GM19397 (cell line): Measurements from ENCODE around the gene TH.

Source experiments
- ATAC-seq: cut with Tn5 transposase; IDR thresholded peaks from one replicate; pipeline ENCODE4 v1.9.1; 2021; ENCODE audit warnings: mild to moderate bottlenecking, moderate library complexity; ENCODE audit not compliant: unreplicated experiment

The TH gene

DNA sequence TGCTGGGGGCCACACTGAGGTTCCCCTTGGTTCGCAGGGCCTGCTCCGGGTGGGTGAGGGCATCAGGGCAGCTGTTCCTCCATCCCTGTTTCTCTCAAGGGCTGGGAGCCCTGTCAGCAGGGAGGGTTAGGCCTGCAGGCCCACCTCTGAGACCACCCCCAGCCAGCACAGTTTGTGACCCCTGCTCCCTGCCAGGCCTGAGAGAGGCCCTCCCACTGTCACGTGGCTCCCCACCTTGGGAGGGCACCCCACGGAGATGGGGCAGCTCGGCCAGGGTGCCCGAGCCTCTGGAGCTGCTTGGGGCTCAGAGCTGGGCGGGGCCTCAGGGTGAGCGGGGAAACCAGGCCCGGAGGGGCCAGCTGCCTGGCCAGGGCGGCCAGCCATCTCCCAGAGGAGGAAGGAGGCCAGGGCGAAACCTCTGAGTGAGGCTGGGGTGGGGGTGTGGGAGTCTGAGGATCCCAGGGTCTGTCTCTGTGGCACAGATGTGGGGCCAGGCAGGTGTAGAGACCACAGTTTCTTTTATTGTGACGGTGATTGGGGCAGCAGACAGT is 8.1 kb downstream of the TH start:
- no peak for ATAC-seq

DNA sequence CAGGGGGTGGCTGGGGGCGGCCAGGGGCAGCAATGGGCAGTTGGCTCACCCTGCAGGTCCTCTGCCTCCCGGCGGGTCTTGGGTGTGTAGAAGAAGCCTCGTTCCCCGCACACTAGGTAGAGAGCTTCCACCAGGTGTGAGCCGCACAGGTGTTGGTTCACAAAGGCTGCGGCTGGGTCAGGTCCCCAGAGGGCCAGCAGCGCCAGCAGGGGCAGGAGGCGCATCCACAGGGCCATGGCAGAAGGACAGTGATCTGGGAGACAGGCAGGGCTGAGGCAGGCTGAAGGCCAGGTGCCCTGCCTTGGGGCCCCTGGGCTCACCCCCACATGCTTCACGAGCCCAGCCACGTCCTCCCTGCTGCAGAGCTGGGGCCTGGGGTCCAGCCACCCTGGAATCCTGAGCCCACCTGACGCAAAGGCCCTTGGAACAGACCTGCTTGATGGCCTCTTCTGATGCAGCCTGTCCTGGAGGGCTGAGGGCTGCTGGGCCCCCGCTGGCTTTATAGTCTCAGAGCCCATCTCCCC is 10.8 kb downstream of the TH start, which contains the start of gene INS:
Gene INS (minus strand): TSS at position 474 of the 524 bp plus-strand sequence. CDS start 238 bp downstream, at position 236.
- no peak for ATAC-seq

DNA sequence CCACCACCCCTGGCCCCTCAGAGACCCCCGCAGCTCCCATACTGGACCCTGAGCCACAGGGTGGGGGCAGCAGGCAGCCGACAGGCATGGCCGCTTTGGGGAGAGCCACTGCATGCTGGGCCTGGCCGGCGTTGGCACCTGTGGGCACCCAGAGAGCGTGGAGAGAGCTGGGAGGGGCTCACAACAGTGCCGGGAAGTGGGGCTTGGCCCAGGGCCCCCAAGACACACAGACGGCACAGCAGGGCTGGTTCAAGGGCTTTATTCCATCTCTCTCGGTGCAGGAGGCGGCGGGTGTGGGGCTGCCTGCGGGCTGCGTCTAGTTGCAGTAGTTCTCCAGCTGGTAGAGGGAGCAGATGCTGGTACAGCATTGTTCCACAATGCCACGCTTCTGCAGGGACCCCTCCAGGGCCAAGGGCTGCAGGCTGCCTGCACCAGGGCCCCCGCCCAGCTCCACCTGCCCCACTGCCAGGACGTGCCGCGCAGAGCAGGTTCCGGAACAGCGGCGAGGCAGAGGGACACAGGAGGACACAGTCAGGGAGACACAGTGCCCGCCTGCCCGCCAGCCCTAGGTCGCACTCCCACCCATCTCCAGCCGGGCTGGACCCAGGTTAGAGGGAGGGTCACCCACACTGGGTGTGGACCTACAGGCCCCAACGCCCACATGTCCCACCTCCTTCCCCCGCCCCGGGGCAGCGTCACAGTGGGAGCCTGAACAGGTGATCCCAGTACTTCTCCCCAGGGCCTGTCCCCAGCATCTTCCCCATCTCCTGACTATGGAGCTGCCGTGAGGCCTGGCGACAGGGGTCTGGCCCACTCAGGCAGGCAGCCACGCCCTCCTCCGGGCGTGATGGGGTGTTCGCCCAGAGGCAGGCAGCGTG is 11.8 kb downstream of the TH start:
- no peak for ATAC-seq

DNA sequence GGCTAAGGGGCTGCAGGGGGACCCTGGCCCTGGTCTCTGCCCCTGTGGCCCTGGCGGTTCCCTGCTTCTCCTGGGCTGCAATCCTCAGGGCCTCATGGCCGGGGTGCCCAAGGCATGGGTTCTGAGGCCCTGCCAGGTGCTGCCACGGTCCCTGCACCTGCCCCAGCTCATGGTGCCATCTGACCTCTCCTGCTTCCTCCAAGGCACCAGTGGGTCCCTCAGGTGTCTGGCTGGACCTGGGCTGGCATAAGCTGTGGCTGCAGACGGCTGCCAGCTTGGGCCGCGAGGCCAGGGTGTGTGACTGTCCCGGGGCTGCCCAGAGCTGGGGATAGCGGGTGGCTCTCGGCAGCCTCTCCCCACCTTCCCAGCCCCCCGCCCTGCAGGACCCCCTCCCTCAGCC is 12.6 kb downstream of the TH start:
- ATAC-seq, result no peak

DNA sequence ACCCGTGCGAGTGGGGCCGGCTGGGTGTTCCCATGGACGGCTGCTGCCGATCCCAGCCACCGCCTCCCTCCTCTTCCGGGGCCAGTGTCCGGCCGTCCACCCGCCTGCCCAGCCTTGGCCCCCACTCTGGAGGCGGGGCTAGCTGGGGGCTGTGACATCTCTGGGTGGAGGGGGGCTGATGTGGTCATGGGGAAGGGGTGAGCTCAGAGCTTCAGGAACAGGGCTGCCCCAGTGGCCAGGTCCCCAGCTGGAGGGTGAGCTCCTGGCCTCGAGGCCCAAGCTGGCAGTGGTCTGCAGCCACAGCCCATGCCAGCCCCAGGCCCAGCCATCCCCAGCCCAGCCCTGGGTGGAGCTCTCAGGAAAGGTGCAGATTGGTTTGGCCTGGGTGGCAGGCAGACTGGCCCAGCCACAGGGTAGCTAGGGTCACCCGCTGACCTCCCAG is 13.3 kb downstream of the TH start:
- ATAC-seq, result no peak

DNA sequence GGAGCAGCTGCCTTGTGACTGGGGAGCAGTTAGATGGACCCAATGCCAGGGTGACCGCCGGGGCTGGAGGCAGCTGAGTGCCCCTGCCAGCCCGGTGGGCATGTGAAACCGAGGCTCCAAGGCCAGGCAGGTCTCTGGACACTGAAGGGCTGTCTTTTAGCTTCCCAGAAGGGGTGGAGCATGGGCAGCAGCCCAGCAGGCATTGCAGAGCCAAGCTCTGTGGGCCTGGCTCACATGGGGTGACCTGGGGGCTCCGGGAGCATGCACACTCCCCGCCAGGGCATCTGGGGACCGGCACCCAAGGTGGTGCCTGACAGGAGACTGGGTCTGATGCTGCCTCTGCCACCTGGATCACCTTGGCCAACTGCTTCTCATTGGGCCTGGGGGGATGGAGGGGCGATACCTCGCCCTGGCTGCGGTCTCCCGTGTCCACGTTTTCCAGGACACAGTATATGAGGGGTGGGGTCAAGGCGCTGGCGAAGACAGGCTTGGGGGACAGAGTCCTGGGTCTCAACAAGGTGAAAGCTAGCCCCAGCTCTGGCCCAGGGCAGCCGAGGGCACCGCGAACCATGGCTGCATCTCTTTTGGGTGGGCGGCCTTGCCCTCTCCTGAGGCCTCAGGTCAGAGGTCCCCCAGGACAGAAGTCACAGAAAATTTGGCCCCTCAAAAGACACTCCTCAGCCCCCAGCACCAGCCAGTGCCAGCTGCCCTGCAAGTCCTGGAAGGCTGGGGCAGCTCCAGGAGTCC is 14.1 kb downstream of the TH start:
- ATAC-seq, result no peak

DNA sequence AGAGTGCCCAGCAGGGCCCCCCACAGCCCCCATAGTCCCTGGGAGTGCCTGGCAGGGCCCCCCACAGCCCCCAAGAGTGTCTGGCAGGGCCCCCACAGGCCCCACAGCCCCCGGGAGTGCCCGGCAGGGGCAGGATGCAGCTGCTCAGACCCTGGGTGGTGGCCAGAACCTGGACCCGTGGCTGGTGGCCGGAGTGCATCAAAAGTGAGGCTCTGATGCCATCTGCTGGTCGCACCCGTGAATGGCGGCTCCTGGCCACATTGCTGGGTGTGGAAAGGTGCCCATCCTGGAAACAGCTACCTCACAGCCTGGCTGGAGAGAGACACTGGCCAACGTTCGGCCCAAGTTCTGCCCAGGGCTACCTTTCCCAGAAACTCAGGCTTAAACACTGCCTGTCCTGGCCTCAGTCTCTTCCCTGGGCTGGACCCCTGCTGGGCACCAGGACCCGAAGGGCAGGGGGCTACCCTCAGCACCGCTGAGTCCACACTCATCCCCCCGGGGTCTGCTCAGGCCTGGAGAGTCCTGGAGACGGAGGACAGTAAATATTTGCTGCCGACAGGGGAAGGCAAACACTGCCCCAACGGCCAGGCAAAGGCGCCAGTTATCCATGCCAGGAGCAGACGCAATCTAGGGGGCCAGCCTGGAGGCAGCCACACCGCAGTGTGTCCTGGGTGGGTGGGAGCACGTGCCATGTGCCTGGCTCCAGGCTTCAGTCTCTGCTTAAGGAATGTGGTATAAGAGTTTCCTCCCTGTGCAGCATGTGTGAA is 15.0 kb downstream of the TH start:
- no peak for ATAC-seq

DNA sequence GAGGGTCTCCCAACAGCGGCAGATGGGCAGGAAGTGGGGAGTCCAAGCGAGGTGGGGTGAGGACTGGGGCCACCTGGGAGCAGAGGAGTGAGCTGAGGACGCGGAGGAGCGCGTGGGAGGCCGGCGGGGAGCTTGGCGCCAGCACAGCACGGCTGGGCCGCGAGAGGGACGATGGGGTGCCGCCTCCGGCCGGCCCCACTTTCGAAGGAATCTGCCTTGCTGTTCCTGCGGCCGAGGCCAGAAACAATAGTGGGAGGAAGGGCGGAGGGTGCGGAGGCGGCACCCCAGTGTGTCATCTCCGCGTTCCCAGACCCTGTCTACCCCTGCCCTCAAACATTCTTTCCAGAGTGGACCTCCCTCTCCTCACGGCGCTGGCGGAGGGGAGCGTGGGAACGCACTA is 16.1 kb downstream of the TH start:
- ATAC-seq, result no peak

DNA sequence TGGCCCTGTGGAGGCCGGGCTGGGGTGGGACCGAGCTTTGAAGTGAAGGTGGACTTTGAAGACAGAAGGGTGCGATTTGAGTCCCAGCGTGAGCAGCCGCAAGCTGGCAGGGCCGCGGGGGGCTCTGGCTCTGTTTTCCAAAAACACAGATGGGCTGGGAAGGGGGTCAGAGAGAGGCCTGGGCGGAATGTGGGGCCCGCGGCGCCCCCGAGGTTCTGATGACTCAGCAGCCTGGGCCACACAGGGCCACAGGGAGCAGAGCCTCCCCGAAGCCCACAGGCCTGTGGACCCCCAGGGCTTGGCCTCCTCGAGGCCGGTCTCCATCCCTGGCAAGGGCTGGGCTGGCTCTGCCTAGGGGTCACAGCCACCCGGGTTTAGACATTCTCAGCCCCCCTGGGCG is 16.7 kb downstream of the TH start:
- ATAC-seq, result no peak

DNA sequence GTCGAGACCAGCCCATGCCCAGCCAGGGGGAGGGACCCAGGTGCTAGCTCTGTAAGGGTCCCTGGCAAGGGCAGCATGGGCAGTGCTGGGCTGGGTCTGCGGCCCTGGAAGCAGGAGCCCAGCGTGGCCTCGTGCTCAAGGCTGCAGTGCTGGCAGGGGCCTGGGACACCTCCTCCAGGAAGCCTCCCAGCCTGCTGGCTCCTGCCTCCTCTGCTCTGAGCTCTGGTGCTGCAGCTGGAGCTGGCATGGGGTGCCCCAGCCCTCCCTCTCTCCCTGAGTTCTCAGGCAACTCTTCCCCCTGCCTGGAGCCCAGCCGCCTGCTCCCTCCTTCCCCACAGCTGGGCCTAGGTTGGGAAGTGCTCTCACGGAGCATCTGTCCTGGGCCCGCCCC is 17.4 kb downstream of the TH start:
- ATAC-seq, result no peak

DNA sequence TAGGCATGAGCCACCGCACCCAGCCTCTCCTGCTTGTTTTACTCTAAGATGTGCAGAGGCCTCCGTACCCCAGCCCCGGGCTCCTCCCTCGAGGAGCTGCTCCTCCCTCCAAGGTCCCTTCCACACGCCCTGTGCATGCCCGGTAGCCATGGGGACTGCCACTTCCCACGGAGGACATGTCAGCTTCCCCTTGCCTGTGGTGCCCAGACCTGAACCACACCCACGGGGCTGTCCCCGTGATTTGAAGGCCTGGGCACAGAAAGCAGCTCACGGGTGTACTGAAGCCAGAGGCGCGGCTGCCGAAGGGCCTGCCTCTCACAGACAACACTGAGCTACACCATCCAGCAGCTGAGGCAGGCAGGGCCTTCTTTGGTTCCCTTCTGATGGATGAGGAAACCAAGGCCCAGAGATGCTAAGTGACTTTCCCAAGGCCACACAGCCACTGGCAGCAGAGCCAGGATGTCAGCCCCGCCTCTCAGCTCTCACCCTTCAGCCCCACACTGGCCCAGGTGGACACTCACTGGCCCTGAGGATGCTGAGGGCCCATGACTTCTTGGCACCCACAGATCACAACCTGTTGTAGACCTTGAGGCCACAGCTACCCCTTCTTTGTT is 17.9 kb downstream of the TH start:
- ATAC-seq, result no peak

DNA sequence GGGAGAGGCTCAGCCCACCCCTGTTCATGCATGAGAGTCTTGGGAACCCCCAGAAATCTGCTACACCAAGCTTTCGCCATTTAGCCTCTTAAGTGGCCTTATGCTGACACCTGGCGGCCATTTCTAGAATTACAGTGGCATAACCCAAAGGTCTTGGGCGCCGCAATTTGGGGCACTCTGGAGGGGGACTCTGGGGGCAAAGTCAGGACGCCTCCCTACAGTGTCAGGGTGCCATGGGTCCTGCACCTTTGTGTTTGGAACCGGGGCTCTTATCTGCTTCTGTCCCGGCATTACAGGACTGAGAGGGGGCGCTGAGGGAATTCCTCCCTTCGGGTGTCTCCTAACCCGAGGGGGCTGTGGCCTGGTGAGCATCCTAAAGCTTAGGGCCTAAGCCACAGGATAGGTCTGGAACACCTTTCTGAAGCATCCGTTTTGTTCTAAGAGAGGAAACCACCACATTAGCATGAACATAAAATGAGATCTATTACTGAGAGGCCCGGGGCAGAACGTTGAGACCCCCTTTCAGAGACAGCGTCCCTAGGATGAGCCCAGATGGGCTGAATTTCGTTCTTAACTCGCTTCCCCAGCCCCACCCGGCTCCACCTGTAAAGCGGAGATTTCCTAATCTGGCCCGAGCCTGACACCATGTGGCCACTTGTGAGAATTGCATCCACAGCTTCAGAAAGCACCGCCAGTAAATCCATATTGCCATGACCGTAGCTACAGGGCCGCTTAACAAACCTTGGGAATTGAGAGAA is 19.9 kb downstream of the TH start:
- ATAC-seq, result no peak

DNA sequence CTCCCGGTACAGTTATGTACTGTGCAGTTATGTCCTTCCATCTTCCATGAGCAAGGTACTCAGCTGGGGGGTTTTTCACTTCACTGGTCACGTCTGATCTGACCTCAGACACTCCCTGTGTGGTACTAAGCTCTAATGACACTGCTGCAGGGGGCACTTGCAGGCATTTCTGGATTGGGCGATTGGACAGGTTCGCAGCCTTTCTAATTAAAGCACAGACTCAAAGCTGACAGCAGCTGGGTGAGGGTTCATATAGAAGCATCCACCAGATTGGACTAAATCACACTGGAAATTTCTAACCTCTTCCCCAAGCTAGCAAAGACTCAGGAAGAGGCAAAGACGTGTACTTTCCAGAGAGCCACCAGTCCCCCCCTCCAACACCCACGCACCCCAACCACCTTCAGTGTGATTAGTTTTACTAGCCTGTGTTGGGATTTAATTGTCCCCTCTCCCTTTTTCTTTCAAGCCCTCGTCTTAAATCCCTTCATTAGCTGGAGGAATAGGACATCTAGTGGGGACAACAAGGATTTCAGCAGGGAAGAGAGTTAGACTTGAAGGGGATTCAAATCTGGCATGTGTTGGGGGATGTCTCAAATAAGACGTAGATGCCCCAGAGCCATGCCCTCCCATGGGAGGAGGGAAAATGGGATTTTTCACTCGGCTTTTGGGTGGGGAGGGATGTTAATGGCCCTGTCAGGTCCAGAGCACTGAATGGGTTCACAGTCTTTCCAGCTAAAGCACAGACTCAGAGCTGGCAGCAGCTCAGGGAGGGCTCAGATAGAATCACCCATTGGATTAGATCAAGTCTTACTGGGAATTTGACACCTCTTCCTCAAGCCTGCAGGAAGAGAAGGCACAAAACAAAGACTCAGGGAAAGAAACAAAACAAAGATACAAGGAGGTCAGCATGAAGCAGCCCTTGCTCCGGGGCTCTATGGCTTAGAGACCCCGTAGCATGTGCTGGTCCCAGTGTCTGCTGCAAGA is 21.5 kb downstream of the TH start:
- no peak for ATAC-seq

DNA sequence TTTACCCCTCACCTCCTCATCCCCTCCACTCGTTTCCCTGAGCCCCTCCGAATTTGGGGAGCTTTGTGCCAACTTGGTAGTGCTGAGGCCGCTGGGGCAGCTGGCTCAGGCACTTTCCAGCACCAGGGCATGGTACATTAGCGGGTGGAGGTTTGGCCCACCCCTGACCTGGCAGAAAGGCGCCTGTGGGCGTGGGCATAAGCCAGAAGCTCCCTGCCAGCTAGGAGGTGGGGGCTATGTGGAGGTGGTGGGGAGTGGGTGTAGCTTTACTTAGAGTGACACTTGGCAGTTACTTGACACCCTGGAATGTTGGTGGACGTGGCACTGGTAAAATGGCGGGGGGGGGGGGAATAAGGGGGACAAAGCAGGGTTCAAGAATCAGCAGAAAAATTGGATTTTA is 22.2 kb downstream of the TH start:
- no peak for ATAC-seq

DNA sequence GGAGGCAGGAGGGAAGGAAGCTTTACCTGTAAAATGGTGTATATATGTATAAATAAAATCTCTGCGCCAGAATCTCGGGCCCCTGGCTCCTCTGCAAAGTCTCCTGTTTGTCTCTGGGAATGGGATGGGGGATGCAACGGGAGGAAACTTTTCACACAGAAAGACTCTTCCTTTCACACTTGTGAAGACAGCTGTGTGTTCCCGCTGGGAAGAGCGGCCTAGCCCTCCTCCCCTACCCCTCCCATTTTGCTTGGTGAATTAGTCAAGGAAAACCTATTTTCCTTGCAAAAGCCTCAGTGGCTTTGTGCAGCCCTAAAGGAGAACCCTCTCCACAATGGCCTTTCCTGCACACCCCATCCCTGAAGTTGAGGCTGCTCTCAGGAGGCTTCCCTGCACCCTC is 23.0 kb downstream of the TH start:
- no peak for ATAC-seq

DNA sequence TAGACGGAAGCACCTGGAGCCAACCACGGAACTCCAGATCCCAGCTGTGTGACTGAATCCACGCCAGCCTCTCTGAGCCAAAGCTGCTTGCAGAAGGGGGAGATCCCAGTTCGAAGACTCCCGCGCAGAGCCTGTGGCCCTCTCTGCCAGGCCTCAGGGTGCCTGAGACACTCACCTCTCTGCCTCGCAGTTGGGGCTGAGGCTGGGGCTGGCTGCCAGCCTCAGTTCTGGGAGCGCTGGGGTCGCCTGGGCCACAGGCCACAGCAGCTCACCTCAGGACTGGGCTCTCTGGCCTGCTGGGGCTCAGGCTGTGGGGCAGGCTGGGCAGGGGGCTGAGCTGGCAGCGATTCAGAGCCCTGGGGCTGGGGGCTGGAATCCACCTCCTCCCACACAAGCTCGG is 24.2 kb downstream of the TH start:
- ATAC-seq, result no peak

DNA sequence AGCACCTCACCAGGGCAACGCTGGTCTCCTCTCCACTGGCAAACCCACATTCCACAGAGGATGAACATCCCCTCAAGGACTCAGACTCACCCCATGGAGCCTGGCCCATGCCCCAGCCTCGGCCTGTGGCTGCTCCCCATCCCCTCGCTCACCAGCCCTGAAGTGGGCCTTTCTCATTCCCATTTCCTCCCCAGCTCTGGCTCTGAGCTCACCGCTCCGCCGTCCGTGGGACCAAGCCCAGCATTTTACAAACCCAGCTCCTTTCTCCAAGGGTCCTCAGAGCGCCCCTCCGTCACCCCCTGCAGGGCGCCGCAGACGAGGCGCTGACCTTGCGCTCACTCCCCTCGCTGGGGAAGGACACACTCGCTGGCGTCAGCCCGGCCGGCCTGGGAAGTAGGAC is 25.6 kb downstream of the TH start:
- ATAC-seq, result no peak

DNA sequence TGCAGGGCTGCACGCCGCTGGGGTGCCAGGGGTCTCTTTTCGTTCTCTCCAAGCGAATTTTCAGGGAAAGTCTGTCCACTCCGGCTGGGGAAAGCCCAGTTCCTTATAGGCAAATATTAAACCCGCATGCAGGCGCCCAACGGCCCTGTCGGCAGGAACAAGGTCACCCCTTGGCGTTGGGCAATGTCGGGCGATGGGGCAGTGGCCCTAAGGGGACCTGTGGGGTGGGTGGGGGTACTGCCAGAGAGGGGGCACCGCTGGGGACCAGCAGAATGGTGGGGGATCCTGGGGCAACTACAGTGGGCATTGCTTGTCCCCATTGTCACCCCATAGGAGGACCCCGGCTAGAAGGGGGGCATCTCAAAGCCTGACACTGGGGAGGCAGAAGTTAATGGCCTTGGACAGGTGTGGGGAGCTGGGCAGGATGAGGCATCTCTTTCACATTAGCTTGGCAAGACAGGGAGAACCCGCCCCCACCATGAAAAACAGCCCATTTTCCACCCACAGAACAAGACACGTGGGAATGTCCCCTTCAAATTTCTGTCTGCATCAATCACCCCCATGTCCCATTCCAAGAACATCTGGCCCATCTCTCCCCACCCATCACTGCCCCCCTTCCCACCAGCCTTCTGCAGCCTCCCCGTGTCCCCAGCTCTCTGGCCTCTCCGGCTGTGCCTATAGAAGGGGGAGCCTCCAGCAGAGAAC is 26.9 kb downstream of the TH start:
- no peak for ATAC-seq
